GM20431 (cell line): ENCODE results near the gene AMZ1.

Experiments used
- in situ Hi-C: fragments of 300-500 bp; cut with MseI, MboI; formaldehyde crosslinking; loops from one replicate; pipeline ENCODE4 v1.15.0; 2020; ENCODE audit warnings: low sequenced_read_pairs; ENCODE audit not compliant: unreplicated experiment

The AMZ1 gene

DNA sequence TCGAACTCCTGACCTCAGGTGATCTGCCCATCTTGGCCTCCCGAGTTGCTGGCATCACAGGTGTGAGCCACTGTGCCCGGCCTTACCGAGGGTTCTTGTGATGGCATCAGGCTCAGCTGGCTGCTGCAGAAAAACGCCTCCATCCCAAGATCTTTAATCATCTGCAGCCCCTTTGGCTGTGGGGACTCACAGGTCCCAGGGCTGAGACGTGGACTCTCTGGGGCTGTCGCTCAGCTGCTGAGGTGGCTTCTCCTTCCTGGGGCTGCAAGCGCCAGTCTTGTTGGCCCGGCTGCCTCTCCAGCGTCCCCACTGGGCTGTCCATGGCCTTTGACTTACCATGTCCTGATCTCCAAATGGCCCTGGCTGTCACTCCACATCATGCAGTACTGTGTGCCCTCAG lies 20.0 kb downstream of the AMZ1 start:
- in situ Hi-C loops, result no loop called here

DNA sequence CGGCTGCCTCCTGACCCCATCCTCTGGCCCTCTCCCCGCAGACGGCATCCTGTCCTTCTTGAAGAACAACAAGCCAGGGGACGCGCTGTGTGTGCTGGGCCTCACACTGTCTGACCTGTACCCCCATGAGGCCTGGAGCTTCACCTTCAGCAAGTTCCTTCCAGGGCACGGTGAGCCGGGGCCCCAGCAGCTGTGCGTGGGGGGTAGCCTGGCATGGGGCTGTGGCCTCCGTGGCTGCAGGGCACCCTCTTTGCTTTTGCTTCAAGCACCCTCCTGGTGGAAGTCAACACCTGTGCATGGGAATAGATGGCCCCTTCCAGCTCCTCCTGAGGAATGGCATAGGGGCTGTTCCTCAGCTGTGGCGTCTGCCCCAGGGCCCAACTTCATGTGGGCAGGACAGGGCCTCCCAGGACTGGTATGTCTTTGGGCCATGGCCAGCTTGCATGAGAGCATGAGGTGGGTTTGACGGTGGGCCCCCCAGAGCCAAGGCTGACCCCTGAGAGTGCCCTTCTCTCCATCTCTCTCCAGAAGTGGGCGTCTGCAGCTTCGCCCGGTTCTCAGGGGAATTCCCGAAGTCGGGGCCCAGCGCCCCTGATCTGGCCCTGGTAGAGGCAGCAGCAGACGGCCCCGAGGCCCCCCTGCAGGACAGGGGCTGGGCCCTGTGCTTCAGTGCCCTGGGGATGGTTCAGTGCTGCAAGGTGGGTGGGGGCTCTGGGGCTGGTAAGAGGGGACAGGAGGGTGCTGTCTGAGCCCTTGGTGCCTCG lies 20.7 kb downstream of the AMZ1 start:
- in situ Hi-C loops, result no loop called here

DNA sequence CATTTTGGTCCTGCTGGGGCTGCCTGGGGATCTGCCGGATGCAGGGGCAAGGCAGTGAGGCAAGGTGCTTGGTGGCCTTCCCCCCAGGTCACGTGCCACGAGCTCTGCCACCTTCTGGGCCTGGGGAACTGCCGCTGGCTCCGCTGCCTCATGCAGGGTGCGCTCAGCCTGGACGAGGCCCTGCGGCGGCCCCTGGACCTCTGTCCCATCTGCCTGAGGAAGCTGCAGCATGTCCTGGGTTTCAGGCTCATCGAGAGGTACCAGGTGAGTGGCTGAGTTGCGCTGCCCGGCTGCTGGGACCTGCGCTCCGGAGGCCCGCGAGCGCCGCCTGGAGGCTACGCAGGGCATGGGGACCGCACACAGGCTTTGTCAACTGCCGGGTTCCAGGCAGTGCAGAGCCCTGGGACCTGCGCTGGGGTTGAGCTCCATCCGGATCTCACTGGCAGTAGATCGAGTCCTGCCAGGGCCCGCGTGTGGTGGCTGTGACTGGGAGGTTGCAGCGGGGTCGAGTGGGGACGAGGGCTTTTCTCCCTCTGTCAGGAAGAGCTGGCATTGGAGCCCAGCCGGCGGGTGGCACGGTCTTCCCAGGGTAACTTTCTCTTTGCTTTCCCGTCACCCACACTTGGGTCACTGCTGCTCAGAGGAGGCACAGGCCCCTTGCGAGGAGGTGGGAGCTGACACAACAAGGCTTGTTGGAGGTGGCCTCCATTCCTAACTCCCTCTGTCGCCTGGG lies 21.7 kb downstream of the AMZ1 start:
- in situ Hi-C loops, result no loop called here

DNA sequence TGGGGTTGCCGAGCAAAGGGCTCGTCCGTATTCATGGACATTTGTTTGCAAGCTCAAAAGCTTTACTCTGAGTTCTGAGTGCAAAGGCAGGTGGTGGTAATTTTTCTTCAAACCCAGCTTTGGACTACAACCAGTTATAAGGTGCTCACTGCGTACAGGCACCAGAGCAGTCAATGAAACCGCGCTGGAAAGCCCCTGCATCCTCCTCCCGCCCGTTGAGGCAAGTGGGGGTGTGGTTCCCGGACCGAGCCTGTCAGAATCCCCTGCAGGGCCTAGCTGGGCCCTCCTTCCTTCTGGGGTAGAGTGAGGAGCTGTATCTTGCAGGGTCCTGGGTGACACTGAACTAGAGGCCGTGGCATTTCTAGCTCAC lies 22.3 kb downstream of the AMZ1 start:
- in situ Hi-C loops, result no loop called here

DNA sequence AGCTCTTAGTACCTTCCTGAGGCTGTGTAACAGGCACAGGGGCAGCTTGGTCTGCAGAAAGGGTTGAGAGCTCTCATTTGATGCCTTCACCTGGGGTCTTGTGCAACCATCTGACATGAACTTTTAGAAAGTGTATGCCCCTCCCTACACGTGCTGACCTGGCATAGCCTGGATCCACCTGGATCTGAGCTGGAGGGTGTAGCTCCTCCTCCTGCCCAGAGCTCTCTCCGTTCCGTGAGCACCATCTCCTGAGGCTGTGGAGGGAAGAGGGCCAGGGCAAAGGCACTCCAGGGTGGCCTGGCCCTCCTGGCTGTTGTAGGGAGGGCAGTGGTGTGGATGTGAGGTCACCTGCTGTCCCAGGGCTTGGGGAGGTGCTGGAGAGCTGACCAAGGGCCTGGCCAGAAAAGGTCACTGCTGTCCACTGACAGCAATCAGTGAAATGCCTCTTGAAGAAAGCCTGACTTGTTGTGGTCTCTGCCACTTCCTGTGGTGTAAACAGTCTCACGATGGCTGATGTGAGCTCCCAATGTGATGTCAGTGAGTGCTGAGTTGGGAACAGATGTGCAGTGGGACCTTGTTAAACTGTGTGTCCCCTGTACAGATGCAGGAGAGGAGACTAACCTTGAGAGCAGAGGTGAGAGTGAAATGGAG lies 23.0 kb downstream of the AMZ1 start:
- in situ Hi-C loops, result no loop called here

DNA sequence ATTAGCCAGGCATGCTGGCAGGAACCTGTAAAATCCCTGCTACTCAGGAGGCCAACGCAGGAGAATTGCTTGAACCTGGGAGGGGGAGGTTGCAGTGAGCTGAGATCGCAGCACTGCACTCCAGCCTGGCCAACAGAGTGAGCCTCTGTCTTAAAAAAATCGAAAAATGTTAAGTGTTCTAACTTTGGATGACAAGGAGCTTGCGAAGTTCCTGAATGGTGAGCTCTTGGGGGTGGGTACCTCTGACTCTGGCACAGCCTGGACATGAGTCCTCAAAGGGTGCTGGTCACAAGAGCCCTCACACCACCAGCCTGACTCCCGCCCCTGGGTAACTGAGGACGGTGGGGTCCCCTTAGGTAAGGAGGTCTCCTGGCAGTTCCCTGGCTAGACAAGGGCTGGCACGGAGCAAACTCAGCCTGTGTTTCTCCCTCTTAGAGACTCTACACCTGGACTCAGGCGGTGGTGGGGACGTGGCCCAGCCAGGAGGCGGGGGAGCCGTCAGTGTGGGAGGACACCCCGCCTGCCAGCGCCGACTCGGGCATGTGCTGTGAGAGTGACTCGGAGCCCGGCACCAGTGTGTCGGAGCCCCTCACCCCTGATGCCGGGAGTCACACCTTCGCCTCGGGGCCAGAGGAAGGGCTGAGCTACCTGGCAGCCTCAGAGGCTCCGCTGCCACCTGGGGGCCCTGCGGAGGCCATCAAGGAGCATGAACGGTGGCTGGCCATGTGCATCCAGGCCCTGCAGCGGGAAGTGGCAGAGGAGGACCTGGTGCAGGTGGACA lies 24.1 kb downstream of the AMZ1 start:
- in situ Hi-C loops, result no loop called here

DNA sequence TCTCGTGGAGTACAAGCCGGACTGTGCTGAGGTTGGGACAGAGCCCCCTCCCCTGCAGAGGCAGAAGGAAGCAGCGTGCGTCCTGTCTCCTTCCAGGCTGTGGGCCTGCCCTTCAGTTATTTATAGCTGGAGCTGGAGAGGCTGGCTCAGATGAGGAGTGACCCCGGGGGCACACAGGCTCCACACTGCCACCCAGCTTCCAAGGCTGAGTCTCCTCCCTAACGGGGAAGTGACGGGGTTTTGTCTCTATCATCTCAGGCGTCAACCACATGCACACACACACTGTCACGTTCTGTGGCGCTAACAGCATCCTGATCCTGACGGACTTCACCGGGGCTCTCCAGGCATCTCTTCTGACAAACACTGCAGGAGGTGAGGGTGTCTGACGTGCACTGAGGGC lies 25.4 kb downstream of the AMZ1 start:
- in situ Hi-C loops, result no loop called here

DNA sequence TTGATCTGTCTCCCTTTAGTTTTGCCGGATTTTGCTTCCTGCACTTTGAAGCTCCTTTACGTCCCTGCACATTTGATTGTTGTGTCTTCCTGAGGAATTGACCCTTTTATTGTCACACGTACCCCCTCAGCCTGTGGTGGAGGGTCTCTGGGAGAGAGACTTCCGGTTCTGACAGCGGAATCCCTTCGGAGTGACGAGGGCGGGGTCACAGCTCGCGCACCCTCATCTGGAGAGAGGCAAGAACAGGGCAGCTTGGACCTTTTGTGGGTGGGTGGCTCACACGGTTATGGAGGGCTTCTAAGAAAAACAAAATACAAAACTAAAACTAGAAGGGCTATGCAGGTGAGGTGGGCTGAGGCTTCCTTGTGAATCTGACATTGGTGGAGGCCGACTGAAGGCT lies 26.0 kb downstream of the AMZ1 start:
- in situ Hi-C loops, result no loop called here

DNA sequence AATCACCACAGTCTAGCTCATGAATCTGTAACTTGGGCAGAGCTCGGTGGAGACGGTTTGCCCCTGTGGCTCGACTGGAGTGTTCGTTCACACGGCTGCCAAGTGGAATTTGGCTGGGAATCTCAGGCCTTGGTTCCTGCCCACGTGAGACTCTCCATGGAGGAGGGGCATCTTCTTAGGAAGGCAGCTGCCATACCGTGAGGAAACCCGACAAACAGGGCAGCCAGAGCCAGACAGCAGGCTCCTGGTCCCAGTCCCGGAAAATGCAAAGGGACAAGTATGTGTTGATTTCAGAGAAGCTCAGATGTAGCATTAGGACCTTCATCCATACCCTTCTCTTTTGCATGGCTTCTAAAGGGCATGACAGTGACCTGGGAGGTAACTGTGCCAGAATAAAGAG lies 26.6 kb downstream of the AMZ1 start:
- in situ Hi-C loops, result no loop called here

DNA sequence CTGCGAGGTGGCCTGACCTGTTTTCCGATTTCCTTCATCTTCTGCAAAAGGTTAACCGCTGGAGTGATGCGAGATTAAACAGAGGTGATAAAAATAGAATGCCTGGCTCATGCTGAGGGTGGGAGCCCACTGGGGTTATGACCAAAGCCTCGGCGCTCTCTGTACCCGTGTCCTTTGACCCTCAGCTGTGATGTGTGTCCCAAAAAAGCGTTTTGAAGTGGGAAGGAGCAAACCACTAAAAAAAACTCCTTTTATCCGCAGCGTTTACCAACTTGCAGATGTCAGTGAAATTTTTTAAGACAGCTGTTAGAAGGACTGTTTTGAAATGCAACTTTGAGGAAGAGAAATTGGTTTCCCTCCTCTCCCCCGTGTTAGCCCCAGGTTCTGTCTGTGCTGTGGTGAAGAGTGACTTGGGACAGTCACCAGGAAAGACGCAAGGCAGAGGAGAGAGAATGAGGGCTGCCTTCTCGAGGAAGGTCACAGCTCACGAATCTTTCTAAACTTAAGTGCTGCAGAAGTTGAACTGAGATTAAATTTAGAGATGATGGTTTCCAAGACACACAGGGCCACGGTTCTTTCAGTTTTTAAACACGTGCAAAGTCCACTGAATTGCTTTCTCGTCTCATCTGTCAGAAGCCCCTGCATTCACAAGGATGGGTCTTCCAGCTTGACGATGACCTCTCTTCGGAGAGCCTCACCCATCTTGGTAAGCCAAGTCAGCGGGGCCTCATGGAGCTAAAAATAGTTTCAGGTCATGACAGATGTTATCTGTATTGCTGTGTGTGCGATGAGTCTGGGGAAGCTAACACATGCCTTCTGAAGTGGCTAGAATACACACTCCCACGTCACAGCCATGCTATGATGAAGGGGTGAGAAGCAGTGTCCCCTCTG lies 27.6 kb downstream of the AMZ1 start:
- in situ Hi-C loops, result no loop called here

DNA sequence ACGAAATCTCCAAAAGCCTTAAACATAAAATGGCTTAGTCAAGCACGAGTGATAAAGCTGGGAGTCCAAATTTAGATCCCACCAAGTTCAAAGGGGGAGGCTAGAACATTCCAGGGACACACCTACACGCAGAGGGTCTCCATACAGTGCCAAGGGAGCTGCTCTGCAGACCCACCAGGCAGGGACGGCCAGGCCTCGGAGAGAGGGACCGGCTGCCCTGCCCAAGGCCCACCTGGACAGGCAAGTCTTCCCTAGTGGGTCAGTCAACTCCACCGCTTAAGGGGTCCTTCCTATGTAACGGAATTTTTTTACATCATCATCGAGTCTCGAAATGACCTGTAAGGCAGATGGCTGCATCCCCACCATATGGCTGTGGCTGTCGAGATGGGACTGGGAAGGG lies 28.5 kb downstream of the AMZ1 start:
- in situ Hi-C loops, result no loop called here

DNA sequence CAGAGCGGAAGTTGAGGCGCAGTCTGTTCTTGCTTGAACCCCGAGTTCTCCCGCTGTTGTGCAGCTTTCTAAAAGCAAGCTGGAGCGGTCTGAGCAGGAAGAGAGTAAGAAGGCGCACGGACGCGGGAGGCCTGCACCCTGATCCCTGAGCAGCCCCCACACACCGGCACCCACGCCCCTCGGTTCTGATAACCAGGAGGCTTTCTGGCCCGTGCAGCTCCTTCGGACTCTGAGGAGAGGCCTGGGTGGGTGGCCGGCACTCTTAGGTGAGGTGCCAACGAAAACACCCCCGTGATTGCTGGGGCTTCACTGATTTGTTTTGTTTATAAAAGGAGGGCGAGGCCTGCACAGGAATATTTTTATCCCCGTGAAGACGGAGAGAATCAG lies 28.9 kb downstream of the AMZ1 start:
- in situ Hi-C loops, result no loop called here

DNA sequence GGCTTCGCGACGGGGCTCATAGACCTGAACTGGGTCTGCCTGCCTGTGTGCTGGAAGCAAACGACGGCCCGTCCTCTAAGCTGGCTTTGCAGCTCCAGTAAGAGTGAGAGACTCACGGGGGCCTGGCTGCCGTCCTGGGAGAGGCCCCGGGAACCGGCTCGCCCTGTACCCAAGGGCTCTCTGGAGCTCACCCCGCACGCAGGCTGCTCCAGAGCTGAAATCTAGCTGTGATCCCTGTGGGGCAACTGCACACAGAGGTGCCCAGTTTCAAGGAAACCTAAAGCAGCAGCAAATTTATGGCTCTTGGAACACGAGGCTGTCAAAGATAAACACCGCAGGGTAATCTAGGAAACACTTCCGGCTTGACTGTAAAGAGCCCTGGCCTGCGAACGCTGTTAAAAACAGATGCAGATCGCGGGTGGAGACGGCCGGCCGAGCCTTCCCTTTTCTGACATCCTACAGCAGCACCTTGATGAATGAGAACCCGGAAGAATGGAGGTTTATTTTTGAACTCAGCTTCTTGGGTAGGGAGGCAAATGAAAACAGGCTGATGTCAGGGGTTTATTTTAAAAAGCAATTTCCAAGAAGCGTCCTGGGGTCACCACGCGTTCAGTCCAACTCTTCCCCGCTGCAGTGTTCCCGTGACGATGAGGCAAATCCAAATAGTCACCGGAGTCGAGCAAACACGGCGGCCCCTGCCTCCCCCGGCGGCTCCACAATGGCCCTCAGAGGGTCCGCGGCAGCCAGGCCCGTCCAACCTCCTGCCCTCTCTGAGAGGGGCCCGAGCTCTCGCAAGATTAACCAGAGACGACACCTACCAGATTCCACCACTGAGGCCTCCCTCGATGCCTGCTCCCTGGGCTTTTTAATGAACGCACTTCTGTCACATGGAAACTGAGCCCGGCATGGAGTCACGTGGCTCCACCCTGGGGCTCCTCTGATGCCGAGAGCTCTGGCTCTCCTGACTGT lies 29.6 kb downstream of the AMZ1 start:
- in situ Hi-C loops, result no loop called here

DNA sequence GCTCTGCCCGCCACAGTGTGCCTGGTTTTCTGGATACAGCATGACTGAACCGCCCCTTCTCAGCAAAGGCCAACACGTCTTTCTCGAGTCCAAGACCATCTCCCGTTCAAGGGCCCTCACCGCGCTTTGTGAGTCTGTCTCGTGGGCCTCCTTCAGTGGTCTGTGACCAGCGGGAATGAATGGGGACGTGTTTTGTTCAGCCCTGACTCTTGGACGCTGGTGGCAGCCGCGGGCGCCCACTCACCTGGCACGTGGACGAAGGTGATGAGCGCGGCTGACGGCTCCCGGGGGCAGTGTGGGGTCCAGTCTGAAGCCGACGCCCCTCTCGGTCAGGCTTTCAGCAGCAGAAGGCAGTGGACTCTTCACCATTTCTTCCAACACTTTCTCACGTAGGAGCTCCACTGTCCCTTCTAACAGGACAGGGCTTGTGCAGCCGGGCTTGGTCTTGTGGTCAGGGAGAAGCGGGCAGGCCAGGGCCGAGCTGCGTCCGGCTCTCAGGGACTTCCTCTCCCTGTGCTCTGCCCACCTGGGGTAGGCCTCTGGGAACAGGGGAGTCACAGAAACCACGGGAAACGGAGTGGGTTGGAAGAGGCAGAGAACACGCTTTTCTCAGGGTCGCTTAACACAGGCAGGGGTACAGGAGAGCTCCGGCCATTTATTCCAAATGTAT lies 30.4 kb downstream of the AMZ1 start:
- in situ Hi-C loops, result no loop called here

DNA sequence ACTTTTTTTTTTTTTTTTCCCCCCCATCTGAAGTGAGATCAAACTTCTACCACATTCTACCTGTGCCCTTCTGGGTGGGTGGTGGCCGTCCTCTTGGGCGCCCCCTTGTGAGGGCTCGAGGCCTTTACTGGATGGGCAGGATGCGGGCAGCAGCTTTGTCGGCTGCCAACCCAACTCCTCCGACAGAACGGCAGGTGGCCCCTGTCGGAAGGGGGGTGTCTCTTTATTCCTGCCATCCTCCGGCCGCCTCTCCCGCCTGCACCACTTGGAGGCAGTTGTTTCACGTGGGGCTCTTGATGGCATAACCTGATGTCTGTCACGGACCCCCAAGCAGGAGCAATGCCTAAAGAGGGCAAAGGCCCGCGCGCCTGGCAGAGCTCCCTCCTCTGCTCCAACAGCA lies 31.0 kb downstream of the AMZ1 start:
- in situ Hi-C loops, result no loop called here

DNA sequence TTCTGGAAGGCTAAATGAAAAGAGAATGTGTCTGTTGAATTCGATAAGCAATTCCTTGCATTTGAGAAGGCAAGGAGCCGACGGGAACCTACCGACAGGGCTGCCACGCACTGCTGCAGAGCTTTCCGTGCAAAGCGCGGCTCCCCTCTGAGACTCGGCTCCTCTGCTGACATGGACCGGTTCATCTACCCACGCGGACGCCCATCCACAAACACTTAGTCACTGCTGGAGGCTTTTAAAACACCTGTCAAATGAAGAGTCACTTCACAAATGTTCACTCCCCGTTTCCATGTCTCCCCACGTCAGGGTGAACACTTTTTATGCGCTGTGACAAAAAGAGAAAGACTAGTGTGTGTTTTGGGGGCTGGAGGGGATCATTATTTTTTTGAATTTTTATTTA lies 32.0 kb downstream of the AMZ1 start:
- in situ Hi-C loops, result no loop called here

DNA sequence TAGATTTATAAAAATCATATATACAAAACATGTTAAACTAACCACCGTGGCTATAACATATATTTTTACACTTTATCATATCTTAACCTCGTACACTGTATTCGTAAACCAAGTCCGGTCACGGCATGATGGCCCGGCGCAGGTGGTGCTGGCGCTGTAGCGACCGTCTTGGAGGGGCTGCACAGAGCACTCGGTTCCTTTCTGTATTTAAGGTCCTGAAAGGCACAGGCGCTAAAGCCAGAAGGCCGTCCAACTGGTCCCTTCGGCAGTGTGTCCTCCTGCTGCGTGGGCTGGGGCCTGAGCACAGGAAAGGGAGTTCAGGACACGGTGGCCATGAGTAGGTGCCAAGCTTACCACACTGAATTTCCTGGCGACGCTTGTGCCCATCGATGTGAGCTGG lies 33.8 kb downstream of the AMZ1 start:
- in situ Hi-C loops, result no loop called here

DNA sequence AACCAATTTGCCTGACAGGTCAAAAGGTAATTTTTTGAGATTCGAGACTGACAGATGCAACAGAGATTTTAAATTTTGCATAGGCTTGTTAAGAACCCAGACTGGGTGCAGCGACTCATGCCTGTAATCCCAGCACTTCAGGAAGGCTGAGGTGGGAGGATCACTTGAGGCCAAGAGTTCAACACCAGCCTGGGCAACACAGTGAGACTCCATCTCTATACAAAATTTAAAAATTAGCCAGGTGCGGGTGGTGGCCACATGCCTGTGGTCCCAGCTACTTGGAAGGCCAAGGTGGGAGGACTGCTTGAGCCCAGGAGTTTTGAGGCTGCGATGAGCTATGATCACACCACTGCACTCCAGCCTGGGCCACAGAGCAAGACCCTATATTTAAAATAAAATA lies 34.6 kb downstream of the AMZ1 start:
- in situ Hi-C loops, result no loop called here
